Liver (tissue), 9 donors: Measurements from ENCODE around the gene SORL1. TPM values are rescaled to one million over a fixed set of nuclear protein-coding genes. Genes with fewer than 3 reads are reported as not detected.

ENCODE experiments used
- DNase-seq: peaks from one replicate; pipeline ENCODE4 v3.0.0-alpha.2; 2017; ENCODE audit warnings: low spot score
- H3K27ac ChIP-seq, 2 donors: one replicate each; pipeline ENCODE4 v1.7.0; 2013; ENCODE audit warnings: inconsistent platforms in 2 of 2, low read length in 2 of 2, control low read depth in 1 of 2, low read depth in 1 of 2, mild to moderate bottlenecking in 1 of 2
- H3K27me3 ChIP-seq, 4 donors: one replicate each; pipeline versions ENCODE4 v1.6.1 to v1.7.0; 2013; ENCODE audit warnings: low read length in 3 of 4, inconsistent platforms in 1 of 4, mild to moderate bottlenecking in 1 of 4, moderate library complexity in 1 of 4; ENCODE audit not compliant: control insufficient read depth in 4 of 4, insufficient read depth in 4 of 4
- H3K36me3 ChIP-seq, 4 donors: one replicate each; pipeline versions ENCODE4 v1.6.1 to v1.7.0; 2013; ENCODE audit warnings: low read length in 3 of 4, mild to moderate bottlenecking in 3 of 4, low read depth in 1 of 4, moderate library complexity in 1 of 4; ENCODE audit not compliant: control insufficient read depth in 4 of 4, insufficient read depth in 3 of 4
- H3K4me1 ChIP-seq, 4 donors: one replicate each; pipeline versions ENCODE4 v1.6.1 to v1.7.0; 2013; ENCODE audit warnings: low read length in 3 of 4, mild to moderate bottlenecking in 3 of 4, moderate library complexity in 1 of 4; ENCODE audit not compliant: control insufficient read depth in 4 of 4, insufficient read depth in 4 of 4
- H3K4me3 ChIP-seq, 3 donors: one replicate each; pipeline versions ENCODE4 v1.6.1 to v1.7.0; 2013; ENCODE audit warnings: low read length in 3 of 3, control low read depth in 1 of 3, low read depth in 1 of 3, mild to moderate bottlenecking in 1 of 3
- H3K9ac ChIP-seq, 2 donors: one replicate each; pipeline ENCODE4 v1.7.0; 2013; ENCODE audit warnings: low read length in 2 of 2, mild to moderate bottlenecking in 2 of 2, moderate library complexity in 2 of 2, control low read depth in 1 of 2, low read depth in 1 of 2
- H3K9me3 ChIP-seq, 4 donors: one replicate each; pipeline versions ENCODE4 v1.6.1 to v1.7.0; 2013; ENCODE audit warnings: low read length in 3 of 4; ENCODE audit not compliant: control insufficient read depth in 4 of 4
- FOXA1 ChIP-seq: IDR thresholded peaks from 2 replicates; pipeline ENCODE4 v1.6.1; 2016; ENCODE audit warnings: antibody characterized with exemption
- FOXA2 ChIP-seq: IDR thresholded peaks from 2 replicates; pipeline ENCODE4 v1.6.1; 2016; ENCODE audit warnings: antibody characterized with exemption
- GABPA ChIP-seq, 2 donors: IDR thresholded peaks in 1 of 2; conservative IDR thresholded peaks in 1 of 2; 2 replicates each; pipeline ENCODE4 v1.6.1; 2016; ENCODE audit warnings: antibody characterized with exemption in 2 of 2, mild to moderate bottlenecking in 1 of 2, moderate library complexity in 1 of 2
- HNF4A ChIP-seq, 2 donors: conservative IDR thresholded peaks; 2 replicates each; pipeline ENCODE4 v1.6.1; 2016; ENCODE audit warnings: antibody characterized with exemption in 2 of 2, mild to moderate bottlenecking in 2 of 2
- HNF4G ChIP-seq: IDR thresholded peaks from 2 replicates; pipeline ENCODE4 v1.6.1; 2016; ENCODE audit warnings: antibody characterized with exemption
- JUND ChIP-seq, 2 donors: IDR thresholded peaks; 2 replicates each; pipeline ENCODE4 v1.6.1; 2016; ENCODE audit warnings: antibody characterized with exemption in 2 of 2
- NR2F2 ChIP-seq: IDR thresholded peaks from 2 replicates; pipeline ENCODE4 v1.6.1; 2016; ENCODE audit warnings: antibody characterized with exemption
- RAD21 ChIP-seq, 2 donors: IDR thresholded peaks; 2 replicates each; pipeline ENCODE4 v1.6.1; 2016; ENCODE audit warnings: antibody characterized with exemption in 2 of 2, mild to moderate bottlenecking in 2 of 2
- REST ChIP-seq: IDR thresholded peaks from 2 replicates; pipeline ENCODE4 v1.6.1; 2016; ENCODE audit warnings: antibody characterized with exemption, mild to moderate bottlenecking
- RXRA ChIP-seq, 2 donors: IDR thresholded peaks; 2 replicates each; pipeline ENCODE4 v1.6.1; 2017 to 2018; ENCODE audit warnings: antibody characterized with exemption in 2 of 2, mild to moderate bottlenecking in 1 of 2
- SP1 ChIP-seq: IDR thresholded peaks from 2 replicates; pipeline ENCODE4 v1.6.1; 2018; ENCODE audit warnings: antibody characterized with exemption, mild to moderate bottlenecking
- TAF1 ChIP-seq: conservative IDR thresholded peaks from 2 replicates; pipeline ENCODE4 v1.6.1; 2016; ENCODE audit warnings: antibody characterized with exemption, mild to moderate bottlenecking
- YY1 ChIP-seq: IDR thresholded peaks from 2 replicates; pipeline ENCODE4 v1.6.1; 2016; ENCODE audit warnings: antibody characterized with exemption, mild to moderate bottlenecking
- ZBTB33 ChIP-seq: IDR thresholded peaks from 2 replicates; pipeline ENCODE4 v1.6.1; 2016; ENCODE audit warnings: antibody characterized with exemption
- WGBS: extraction: QIAGEN DNeasy Blood & Tissue Kit; methylation state at CpG from one replicate; pipeline ENCODE4 v1.1.7; 2013; 5-methylcytosine and 5-hydroxymethylcytosine counted together
- polyA plus RNA-seq, 2 donors: library from polyadenylated mRNA; stranded (reverse) in 1 of 2; unstranded in 1 of 2; fragments of 200-250 nt in 1 of 2; fragments of >200 nt in 1 of 2; fragmentation: Nextera tagmentation in 1 of 2; extraction: Ambion mirVana in 1 of 2; gene quantifications; one replicate each; pipeline versions ENCODE4 v1.2.1 to v1.2.3, GENCODE V29; 2013 to 2015
- total RNA-seq, 2 donors: library from RNA; depleted of rRNA; stranded (reverse); fragments of >200 nt; gene quantifications; one replicate each; pipeline ENCODE4 v1.2.3, GENCODE V29; 2014
- donor health status: healthy.
- donor health status: healthy.
- donor health status: healthy.
- donor health status: healthy.
- donor health status: healthy.

Gene SORL1
- total and polyA plus RNA-seq, 4 donors = 14.6 to 124 (median 25.4) TPM

- Histone ChIP-seq H3K27ac (peak overlapping the region; percentile 89 to 98), H3K36me3 (peaks cover 0 to 51% (median 35%) of the 10 kb centered on the region in 4 donors), H3K4me1 (peaks cover 9 to 54% (median 17%) of the 10 kb centered on the region in 4 donors), H3K27me3 (no peaks in the 10 kb centered on the region), H3K4me3 (peak overlapping the region in 2 of 3 donors; percentile 75 to 78), H3K9ac (peak overlapping the region; percentile 78 to 79), H3K9me3 (no peaks in the 10 kb centered on the region)
- TF ChIP-seq HNF4A (conservative IDR thresholded peaks at IDR 0.05) (no peak), REST (no peak), FOXA2 (no peak), NR2F2 (no peak), JUND (IDR thresholded peaks at IDR 0.05) (no peak), TAF1 (no peak)
- 40% methylated on average over 8 of the region's 8 CpGs for WGBS
- no peak for DNase-seq
Measured at GRCh38 chr11:121588747-121589146, 136.6 kb downstream of the SORL1 start.

GRCh38 chr11:121589946-121590537, 137.9 kb downstream of the SORL1 start:
- no peak for TF ChIP-seq GABPA (IDR thresholded peaks at IDR 0.05 in 1 of 2, conservative IDR thresholded peaks at IDR 0.05 in 1 of 2)
- no peak for TF ChIP-seq RAD21 (IDR thresholded peaks at IDR 0.05)
- no peak for TF ChIP-seq REST
- no peak for TF ChIP-seq HNF4A (conservative IDR thresholded peaks at IDR 0.05)
- no peak overlapping the region for H3K4me3 ChIP-seq
- H3K9ac ChIP-seq = peak overlapping the region; percentile 7 to 78
- peak overlapping the region; percentile 89 to 98 for H3K27ac ChIP-seq
- 78% methylated on average over 5 of the region's 5 CpGs for WGBS
- H3K4me1 ChIP-seq = peaks cover 6 to 43% (median 15%) of the 10 kb centered on the region in 4 donors
- DNase-seq = no peak
- peaks cover 0 to 58% (median 43%) of the 10 kb centered on the region in 4 donors for H3K36me3 ChIP-seq
- no peaks in the 10 kb centered on the region for H3K9me3 ChIP-seq
- no peaks in the 10 kb centered on the region for H3K27me3 ChIP-seq

GRCh38 chr11:121590772-121591404, 138.8 kb downstream of the SORL1 start:
- 88% methylated on average over 12 of the region's 12 CpGs for WGBS
- H3K27ac ChIP-seq = peak overlapping the region; percentile 89 to 98
- no peak overlapping the region for H3K9ac ChIP-seq
- DNase-seq = no peak
- H3K4me3 ChIP-seq = no peak overlapping the region
- H3K36me3 ChIP-seq = peaks cover 0 to 66% (median 52%) of the 10 kb centered on the region in 4 donors
- no peak for TF ChIP-seq HNF4G
- TF ChIP-seq SP1 = no peak
- no peak for TF ChIP-seq FOXA1
- TF ChIP-seq TAF1 = no peak
- no peak for TF ChIP-seq RXRA (IDR thresholded peaks at IDR 0.05)
- TF ChIP-seq GABPA (IDR thresholded peaks at IDR 0.05 in 1 of 2, conservative IDR thresholded peaks at IDR 0.05 in 1 of 2) = no peak
- TF ChIP-seq ZBTB33 = no peak
- no peak for TF ChIP-seq YY1
- no peak for TF ChIP-seq NR2F2
- no peak for TF ChIP-seq RAD21 (IDR thresholded peaks at IDR 0.05)
- H3K9me3 ChIP-seq = no peaks in the 10 kb centered on the region
- peaks cover 3 to 46% (median 13%) of the 10 kb centered on the region in 4 donors for H3K4me1 ChIP-seq
- H3K27me3 ChIP-seq = no peaks in the 10 kb centered on the region
